ENCODE results near the gene PITPNM2.

- no peak for TF ChIP-seq CTCF (conservative IDR thresholded peaks at IDR 0.05; ENCODE audit: low read length)
- TF ChIP-seq EZH2phosphoT487 (IDR thresholded peaks at IDR 0.05; ENCODE audit: borderline replicate concordance): no peak
These were observed 29.3 kb upstream of the PITPNM2 start for GRCh38 chr12:123180171-123180570.
